AG04449 (cell line): ENCODE measurements around the gene KIAA1328.
A peak's percentile ranks its signal among the peaks of the same experiment; 100 is the strongest.

Experiments
- CTCF ChIA-PET: fragments of 350-600 bp; formaldehyde crosslinking; extraction: SDS; loops from one replicate; lab custom pipeline; 2021; ENCODE audit warnings: antibody characterized with exemption; lab: Yijun Ruan, JAX
- POLR2A ChIA-PET: fragments of 400-600, 350-600 bp; formaldehyde crosslinking; extraction: SDS; loops from one replicate; lab custom pipeline; 2020; ENCODE audit warnings: antibody characterized with exemption, inconsistent platforms; lab: Yijun Ruan, JAX
- DNase-seq: peaks from one replicate; pipeline ENCODE4 v3.0.0-alpha.2; 2010; ENCODE audit warnings: low read depth, low spot score
- H3K4me3 ChIP-seq: 2 replicates; pipeline ENCODE4 v1.5.1; 2011; ENCODE audit warnings: low read depth, mild to moderate bottlenecking, control low read depth, low read length
- CTCF ChIP-seq: IDR thresholded peaks from one replicate; pipeline ENCODE4 v1.5.1; 2011; ENCODE audit warnings: mild to moderate bottlenecking, moderate library complexity, low read length, control low read depth, inconsistent platforms; ENCODE audit not compliant: insufficient read depth; ENCODE audit errors: missing control alignments

KIAA1328 gene

GRCh38 chr18:36843199-36843598, 14.3 kb downstream of the KIAA1328 start:
- DNase-seq: no peak
- no peak for TF ChIP-seq CTCF
- ChIA-PET CTCF (interaction anchor here (1.0 to 3.2 kb wide), 2 partner anchors 14 to 156 kb away, joined by 3 to 13 read pairs; partner anchors contain the start of genes KIAA1328 and TPGS2), POLR2A (no interaction called here)
- H3K4me3 ChIP-seq: no peak overlapping the region

GRCh38 chr18:36843784-36844183, 14.9 kb downstream of the KIAA1328 start:
- CTCF ChIA-PET: interaction anchor here (0.9 to 3.2 kb wide), 2 partner anchors 9 to 15 kb away, joined by 3 to 13 read pairs; partner anchors contain the start of genes KIAA1328 and TPGS2
- POLR2A ChIA-PET: no interaction called here
- no peak overlapping the region for H3K4me3 ChIP-seq
- DNase-seq: no peak
- no peak for TF ChIP-seq CTCF

GRCh38 chr18:36848609-36849008, 19.7 kb downstream of the KIAA1328 start:
- ChIA-PET POLR2A (no interaction called here), CTCF (no interaction called here)
- H3K4me3 ChIP-seq: no peak overlapping the region
- TF ChIP-seq CTCF: no peak
- no peak for DNase-seq

- POLR2A ChIA-PET: no interaction called here
- CTCF ChIA-PET: interaction anchor here (1.3 kb wide), 1 partner anchor 20 kb away, joined by 6 read pairs; the partner anchor contains the start of genes KIAA1328 and TPGS2
- TF ChIP-seq CTCF: no peak
- no peak overlapping the region for H3K4me3 ChIP-seq
- DNase-seq: peak; percentile 78
Observed at GRCh38 chr18:36849288-36850006, 20.5 kb downstream of the KIAA1328 start.

GRCh38 chr18:36850527-36851201, 21.7 kb downstream of the KIAA1328 start:
- no peak for TF ChIP-seq CTCF
- ChIA-PET POLR2A (no interaction called here), CTCF (interaction anchor here (0.6 to 1.3 kb wide), 2 partner anchors 22 to 42 kb away, joined by 3 to 6 read pairs; partner anchors contain the start of genes KIAA1328 and TPGS2)
- DNase-seq: peak; percentile 82
- no peak overlapping the region for H3K4me3 ChIP-seq

- DNase-seq: no peak
- ChIA-PET CTCF (interaction anchor here (0.6 kb wide), 1 partner anchor 43 kb away, joined by 3 read pairs; no protein-coding TSS in a partner anchor), POLR2A (no interaction called here)
- H3K4me3 ChIP-seq: no peak overlapping the region
- no peak for TF ChIP-seq CTCF
Observed at GRCh38 chr18:36851202-36851590, 22.3 kb downstream of the KIAA1328 start.
